Right lobe of liver (tissue), 6 donors: ENCODE results near the gene BMPER. TPM values are rescaled to one million over a fixed set of nuclear protein-coding genes. Genes with fewer than 3 reads are reported as not detected.

ENCODE experiments used
- ATAC-seq, 4 donors: fragments of 200-7000 bp; cut with Tn5 transposase; one replicate each; pipeline ENCODE4 v1.9.1; 2020; ENCODE audit warnings: mild to moderate bottlenecking in 4 of 4, moderate library complexity in 4 of 4
- DNase-seq, 3 donors: peaks; one replicate each; pipeline ENCODE4 v3.0.0-alpha.2; 2020
- H3K27ac ChIP-seq, 3 donors: fragments of 200-600 bp; one replicate each; pipeline ENCODE4 v1.8.0; 2022
- H3K27me3 ChIP-seq, 2 donors: fragments of 200-600 bp; one replicate each; pipeline ENCODE4 v1.8.0; 2022
- H3K36me3 ChIP-seq, 4 donors: fragments of 200-600 bp; sonication (generic) in 1 of 4; one replicate each; pipeline versions ENCODE4 v1.5.1 to v1.8.0; 2017 to 2022; ENCODE audit warnings: control low read depth in 1 of 4
- H3K4me1 ChIP-seq, 4 donors: fragments of 200-600 bp; sonication (generic) in 1 of 4; one replicate each; pipeline versions ENCODE4 v1.5.1 to v1.8.0; 2017 to 2022; ENCODE audit warnings: control low read depth in 1 of 4
- H3K4me3 ChIP-seq, 3 donors: fragments of 200-600 bp; one replicate each; pipeline ENCODE4 v1.8.0; 2022
- H3K9me3 ChIP-seq, 4 donors: fragments of 200-600 bp; sonication (generic) in 1 of 4; one replicate each; pipeline versions ENCODE4 v1.5.1 to v1.8.0; 2017 to 2022; ENCODE audit warnings: control low read depth in 1 of 4
- CTCF ChIP-seq, 4 donors: fragments of 200-600 bp in 3 of 4; fragments of 450-650 bp in 1 of 4; IDR thresholded peaks; one replicate each; pipeline versions ENCODE4 v1.5.1 to v1.8.0; 2016 to 2022; ENCODE audit warnings: antibody characterized with exemption in 4 of 4, mild to moderate bottlenecking in 2 of 4
- POLR2A ChIP-seq: fragments of 450-650 bp; IDR thresholded peaks from one replicate; pipeline ENCODE4 v1.6.1; 2017; ENCODE audit warnings: antibody characterized with exemption, mild to moderate bottlenecking
- WGBS: methylation state at CpG from one replicate; pipeline ENCODE4 v1.1.6; 2018; ENCODE audit warnings: low coverage, low lambda C conversion rate; ENCODE audit not compliant: insufficient coverage; ENCODE audit errors: missing lambda C conversion rate; 5-methylcytosine and 5-hydroxymethylcytosine counted together
- intact Hi-C, 2 donors: fragments of 100-400 bp; cut with DNase I; formaldehyde crosslinking; loops; one replicate each; pipeline versions ENCODE4 v1.11.2 to v1.14.1; 2022
- total RNA-seq, 6 experiments: library from RNA; depleted of rRNA in 2 of 6; stranded (reverse); fragments of >200 nt in 2 of 6; fragmentation: NEBNext Ultra II Directional in 3 of 6; extraction: Animal tissue kit (Norgen Biotek cat#: 25700) in 3 of 6; gene quantifications; one replicate each; pipeline versions ENCODE4 v1.1.0 to v1.2.4, GENCODE V29; 2016 to 2023
- donor health status: DM: no; HTN: yes; CAD: no.
- donor health status: DM: no; HTN: no; CAD: no.
- donor health status: DM: no; HTN: no; CAD: no.
- donor health status: DM: no; HTN: yes; CAD: no.
- donor health status: DM: no; HTN: yes; CAD: no.

BMPER gene
- total RNA-seq, 6 experiments from 2014 or later: 5.8 to 17.1 (median 10.4) TPM

DNA sequence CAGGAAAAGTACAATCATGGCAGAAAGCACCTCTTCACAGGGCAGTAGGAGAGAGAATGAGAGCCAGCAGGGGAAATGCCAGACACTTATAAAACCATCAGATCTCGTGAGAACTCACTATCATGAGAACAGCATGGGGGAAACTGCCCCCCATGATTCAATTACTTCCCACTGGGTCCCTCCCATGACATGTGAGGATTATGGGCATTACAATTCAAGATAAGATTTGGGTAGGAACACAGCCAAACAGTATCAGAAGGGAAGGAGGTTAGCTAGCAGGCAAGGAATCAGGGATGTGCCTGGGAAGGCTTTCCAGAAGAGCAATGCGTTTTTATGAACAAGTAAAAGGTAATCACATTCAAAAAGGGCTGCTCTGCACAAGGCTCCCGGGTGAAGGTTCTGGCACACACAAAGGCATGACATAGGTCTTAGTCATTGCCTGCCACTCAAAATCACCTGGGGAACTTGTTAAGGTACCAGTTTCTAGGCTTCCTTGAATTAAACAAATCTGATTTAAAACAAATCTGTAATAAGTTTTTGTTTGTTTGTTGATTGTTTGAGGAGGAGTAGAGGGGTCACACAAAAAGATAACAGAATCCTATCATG, 40.9 kb downstream of the BMPER start:
- TF ChIP-seq POLR2A (no peak), CTCF (IDR thresholded peaks at IDR 0.05) (no peak)
- no peak overlapping the region for H3K4me3 ChIP-seq
- no peak overlapping the region for H3K27ac ChIP-seq
- intact Hi-C loops: no loop called here
- no peaks in the 10 kb centered on the region for H3K27me3 ChIP-seq
- H3K9me3 ChIP-seq: no peaks in the 10 kb centered on the region
- no peak for DNase-seq
- 64% methylated on average over 3 of the region's 3 CpGs for WGBS
- no peaks in the 10 kb centered on the region for H3K4me1 ChIP-seq
- ATAC-seq: no peak
- no peaks in the 10 kb centered on the region for H3K36me3 ChIP-seq

DNA sequence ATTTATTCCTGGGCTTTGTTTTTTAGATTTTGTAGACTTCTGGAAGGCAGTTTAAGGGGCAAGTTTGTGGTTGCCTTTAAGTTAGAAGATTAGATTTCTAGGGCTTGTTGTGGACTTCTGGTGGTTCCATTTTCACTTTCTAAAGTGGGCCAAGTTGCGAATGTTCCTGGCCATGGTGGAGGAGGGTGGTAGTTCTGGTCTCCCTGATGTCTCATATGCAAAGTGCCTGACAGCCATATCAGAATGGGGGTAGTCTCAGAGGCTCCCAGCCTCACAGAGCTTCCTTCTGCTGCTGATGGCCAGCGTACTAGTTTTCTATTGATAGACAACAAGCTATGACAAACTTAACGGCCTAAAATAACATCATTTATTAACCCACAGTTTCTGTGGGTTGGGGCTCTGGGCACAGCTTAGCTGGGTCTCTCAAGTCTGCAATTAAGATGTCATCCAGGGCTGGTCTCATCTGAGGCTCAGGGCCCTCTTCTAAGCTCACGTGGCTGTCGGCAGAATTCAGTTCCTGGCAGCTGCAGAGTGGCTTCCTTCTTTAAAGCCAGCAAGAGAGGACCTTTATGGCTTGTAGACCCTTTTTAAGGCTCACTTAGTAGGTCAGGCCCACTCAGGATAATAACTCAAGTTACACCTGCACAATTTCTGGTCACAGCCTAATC, 44.8 kb downstream of the BMPER start:
- DNase-seq: no peak
- Histone ChIP-seq H3K4me1 (no peaks in the 10 kb centered on the region), H3K4me3 (no peak overlapping the region), H3K27me3 (no peaks in the 10 kb centered on the region), H3K9me3 (no peaks in the 10 kb centered on the region), H3K27ac (no peak overlapping the region), H3K36me3 (no peaks in the 10 kb centered on the region)
- no peak for TF ChIP-seq CTCF (IDR thresholded peaks at IDR 0.05)
- no peak for TF ChIP-seq POLR2A
- 84% methylated on average over 3 of the region's 5 CpGs for WGBS
- intact Hi-C loops: no loop called here
- ATAC-seq: no peak

- DNase-seq (no peak), ATAC-seq (no peak)
- intact Hi-C loops: no loop called here
- TF ChIP-seq POLR2A: no peak
- TF ChIP-seq CTCF (IDR thresholded peaks at IDR 0.05): no peak
- no peaks in the 10 kb centered on the region for H3K27me3 ChIP-seq
- H3K4me1 ChIP-seq: no peaks in the 10 kb centered on the region
- H3K9me3 ChIP-seq: no peaks in the 10 kb centered on the region
- H3K4me3 ChIP-seq: no peak overlapping the region
- no CpG with 5 or more reads among the region's 3 CpGs for WGBS
- no peaks in the 10 kb centered on the region for H3K36me3 ChIP-seq
- H3K27ac ChIP-seq: no peak overlapping the region
Measured at GRCh38 chr7:33952824-33953223, 47.5 kb downstream of the BMPER start.

- Histone ChIP-seq H3K36me3 (no peaks in the 10 kb centered on the region), H3K4me3 (no peak overlapping the region), H3K9me3 (no peaks in the 10 kb centered on the region), H3K27ac (no peak overlapping the region), H3K4me1 (no peaks in the 10 kb centered on the region), H3K27me3 (no peaks in the 10 kb centered on the region)
- intact Hi-C loops: no loop called here
- ATAC-seq: no peak
- TF ChIP-seq POLR2A (no peak), CTCF (IDR thresholded peaks at IDR 0.05) (no peak)
- no peak for DNase-seq
- 100% methylated on average over 1 of the region's 1 CpG for whole genome bisulfite sequencing
Measured at GRCh38 chr7:33958104-33958503, 52.8 kb downstream of the BMPER start.
